DND-41 (cell line): ENCODE data around the gene NTRK1.

Source experiments
- EZH2 ChIP-seq: IDR thresholded peaks from 3 replicates; pipeline ENCODE4 v1.6.1; 2012; ENCODE audit warnings: borderline replicate concordance, low read depth, mild to moderate bottlenecking, moderate library complexity, low read length, inconsistent platforms; ENCODE audit not compliant: severe bottlenecking
- TF ChIP-seq, protein P1 (sequence below): IDR thresholded peaks from 2 replicates; pipeline ENCODE4 v1.5.1; 2012; ENCODE audit warnings: borderline replicate concordance, low read length, moderate library complexity, mild to moderate bottlenecking; ENCODE audit not compliant: poor library complexity, severe bottlenecking; ENCODE audit errors: extremely low read depth

DNA sequence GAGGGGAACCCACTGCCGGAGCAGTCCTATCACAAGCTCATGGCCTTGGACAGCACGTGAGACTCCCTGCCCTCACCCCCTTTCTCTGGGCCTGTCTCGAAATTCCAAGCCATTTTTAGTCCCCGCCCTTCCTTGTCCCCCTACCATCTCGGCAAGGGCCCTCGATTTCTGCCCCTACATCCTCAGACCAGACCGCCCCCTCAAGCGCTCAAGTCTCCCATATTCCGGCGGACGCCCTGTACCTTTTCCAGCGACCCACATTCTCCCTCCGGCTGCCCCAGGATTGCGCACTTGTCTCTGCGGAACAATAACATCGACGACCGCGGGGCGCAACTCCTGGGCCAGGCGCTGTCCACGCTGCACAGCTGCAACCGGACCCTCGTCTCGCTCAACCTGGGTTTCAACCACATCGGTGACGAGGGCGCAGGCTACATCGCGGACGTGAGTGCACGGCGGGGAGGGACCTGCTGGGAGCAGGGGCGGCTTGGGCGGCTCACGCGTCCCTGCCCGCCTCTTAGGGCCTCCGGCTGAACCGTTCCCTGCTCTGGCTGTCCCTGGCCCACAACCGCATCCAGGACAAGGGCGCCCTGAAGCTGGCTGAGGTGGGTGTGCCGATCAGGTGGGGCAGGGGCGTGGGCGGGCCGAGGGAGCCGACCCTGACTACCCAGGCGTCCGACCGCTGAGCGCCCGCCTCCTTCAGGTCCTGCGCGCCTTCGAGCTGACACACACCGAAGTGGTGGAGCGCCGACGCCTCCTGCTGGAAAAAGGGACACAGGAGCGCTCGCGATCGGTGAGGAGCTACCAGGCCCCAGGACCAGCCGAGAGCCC, 66.8 kb downstream of the NTRK1 start:
- TF ChIP-seq, protein P1, sequence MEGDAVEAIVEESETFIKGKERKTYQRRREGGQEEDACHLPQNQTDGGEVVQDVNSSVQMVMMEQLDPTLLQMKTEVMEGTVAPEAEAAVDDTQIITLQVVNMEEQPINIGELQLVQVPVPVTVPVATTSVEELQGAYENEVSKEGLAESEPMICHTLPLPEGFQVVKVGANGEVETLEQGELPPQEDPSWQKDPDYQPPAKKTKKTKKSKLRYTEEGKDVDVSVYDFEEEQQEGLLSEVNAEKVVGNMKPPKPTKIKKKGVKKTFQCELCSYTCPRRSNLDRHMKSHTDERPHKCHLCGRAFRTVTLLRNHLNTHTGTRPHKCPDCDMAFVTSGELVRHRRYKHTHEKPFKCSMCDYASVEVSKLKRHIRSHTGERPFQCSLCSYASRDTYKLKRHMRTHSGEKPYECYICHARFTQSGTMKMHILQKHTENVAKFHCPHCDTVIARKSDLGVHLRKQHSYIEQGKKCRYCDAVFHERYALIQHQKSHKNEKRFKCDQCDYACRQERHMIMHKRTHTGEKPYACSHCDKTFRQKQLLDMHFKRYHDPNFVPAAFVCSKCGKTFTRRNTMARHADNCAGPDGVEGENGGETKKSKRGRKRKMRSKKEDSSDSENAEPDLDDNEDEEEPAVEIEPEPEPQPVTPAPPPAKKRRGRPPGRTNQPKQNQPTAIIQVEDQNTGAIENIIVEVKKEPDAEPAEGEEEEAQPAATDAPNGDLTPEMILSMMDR = peak; percentile 49
- no peak for TF ChIP-seq EZH2
